ENCODE data around the gene TC2N.

GRCh38 chr14:91834571-91834970 lies 32.8 kb downstream of the TC2N start:
- TF ChIP-seq CTCF (IDR thresholded peaks at IDR 0.05) (no peak), POLR2AphosphoS5 (IDR thresholded peaks at IDR 0.05) (no peak), POLR2A (IDR thresholded peaks at IDR 0.05) (no peak)
